ENCODE measurements around the gene GRM7.

The GRM7 gene

DNA sequence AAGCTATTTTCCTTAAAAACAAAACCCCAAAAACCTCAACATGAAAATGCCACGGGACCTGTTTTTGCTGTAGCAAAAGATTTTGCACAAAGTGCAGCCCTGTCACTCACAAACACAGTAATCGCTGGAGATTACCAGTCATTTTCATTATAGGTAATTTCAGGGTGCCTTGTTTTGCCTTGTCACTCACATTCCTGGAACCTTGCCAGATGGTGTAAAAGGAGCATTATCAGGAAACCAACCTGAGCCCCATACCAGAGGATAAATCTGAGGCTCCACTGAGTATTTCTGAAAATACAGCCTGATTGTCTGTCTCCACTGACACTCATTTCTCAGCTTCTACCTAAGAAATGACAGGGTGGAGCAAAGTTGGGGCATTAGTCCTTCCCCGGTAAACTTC lies 849.4 kb downstream of the GRM7 start:
- no peak for DNase-seq (ENCODE audit: low read depth)
- TF ChIP-seq, protein P1, sequence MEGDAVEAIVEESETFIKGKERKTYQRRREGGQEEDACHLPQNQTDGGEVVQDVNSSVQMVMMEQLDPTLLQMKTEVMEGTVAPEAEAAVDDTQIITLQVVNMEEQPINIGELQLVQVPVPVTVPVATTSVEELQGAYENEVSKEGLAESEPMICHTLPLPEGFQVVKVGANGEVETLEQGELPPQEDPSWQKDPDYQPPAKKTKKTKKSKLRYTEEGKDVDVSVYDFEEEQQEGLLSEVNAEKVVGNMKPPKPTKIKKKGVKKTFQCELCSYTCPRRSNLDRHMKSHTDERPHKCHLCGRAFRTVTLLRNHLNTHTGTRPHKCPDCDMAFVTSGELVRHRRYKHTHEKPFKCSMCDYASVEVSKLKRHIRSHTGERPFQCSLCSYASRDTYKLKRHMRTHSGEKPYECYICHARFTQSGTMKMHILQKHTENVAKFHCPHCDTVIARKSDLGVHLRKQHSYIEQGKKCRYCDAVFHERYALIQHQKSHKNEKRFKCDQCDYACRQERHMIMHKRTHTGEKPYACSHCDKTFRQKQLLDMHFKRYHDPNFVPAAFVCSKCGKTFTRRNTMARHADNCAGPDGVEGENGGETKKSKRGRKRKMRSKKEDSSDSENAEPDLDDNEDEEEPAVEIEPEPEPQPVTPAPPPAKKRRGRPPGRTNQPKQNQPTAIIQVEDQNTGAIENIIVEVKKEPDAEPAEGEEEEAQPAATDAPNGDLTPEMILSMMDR (IDR thresholded peaks at IDR 0.05; ENCODE audit: control insufficient read depth, extremely low read depth, insufficient read depth) = no peak
- no peak overlapping the region for H3K4me3 ChIP-seq (ENCODE audit: low read depth, low read length)

DNA sequence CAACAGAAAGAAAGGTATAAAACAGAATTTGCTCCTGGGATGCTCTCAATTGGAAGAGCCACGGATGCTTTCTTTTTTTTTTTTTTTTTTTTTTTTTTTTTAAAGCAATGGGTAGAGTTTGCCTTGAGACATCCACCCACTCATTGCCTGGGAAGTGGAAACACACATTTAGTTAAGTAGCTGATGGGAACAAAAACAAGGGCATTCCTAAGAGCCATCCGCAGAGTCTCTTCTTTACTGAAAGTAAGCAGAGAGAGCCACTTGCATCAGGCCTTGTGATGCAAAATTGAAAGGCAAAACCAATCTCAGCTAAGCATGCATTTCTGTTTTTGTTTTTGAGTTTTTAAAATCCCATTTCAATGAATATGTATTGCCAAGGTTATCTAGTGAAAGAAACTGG lies 852.8 kb downstream of the GRM7 start:
- no peak for DNase-seq (ENCODE audit: low read depth)
- H3K4me3 ChIP-seq (ENCODE audit: low read depth, low read length) = no peak overlapping the region

DNA sequence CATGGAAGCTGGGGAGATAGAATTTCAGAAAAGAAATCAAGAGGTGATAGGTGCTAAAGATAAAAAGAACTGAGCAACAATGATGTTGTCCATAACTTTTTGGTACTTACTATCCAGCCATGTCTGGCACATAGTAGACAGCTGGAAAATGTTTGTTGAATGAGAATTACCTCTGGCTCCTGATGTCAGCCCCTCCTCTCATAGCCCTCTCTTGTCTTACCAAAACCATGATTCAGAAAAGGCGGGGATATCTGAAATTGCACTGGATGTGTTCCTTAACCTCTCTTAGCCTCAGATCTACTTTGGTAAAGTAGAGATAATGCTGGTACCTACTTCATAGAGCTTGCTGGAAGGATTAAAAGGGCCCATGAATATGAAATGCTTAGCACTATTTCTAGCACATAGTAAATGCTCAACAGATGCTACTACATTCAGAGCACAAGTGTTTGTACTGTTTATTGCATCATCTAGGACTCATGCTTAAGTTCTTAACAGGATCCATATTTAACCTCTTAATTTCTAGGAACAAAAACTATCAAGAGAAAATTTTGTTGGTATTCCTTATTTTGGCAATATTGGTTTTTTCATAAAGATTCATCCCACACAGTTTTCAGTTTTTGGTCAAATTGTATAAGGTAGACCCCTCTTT lies 859.9 kb downstream of the GRM7 start:
- TF ChIP-seq, protein P1 (IDR thresholded peaks at IDR 0.05; ENCODE audit: control insufficient read depth, extremely low read depth, insufficient read depth) = no peak
- no peak for DNase-seq (ENCODE audit: low read depth)
- no peak overlapping the region for H3K4me3 ChIP-seq (ENCODE audit: low read depth, low read length)

More for the DNA sequence above, 852.8 kb downstream of the GRM7 start:
- TF ChIP-seq, protein P1 (IDR thresholded peaks at IDR 0.05; ENCODE audit: control insufficient read depth, extremely low read depth, insufficient read depth) = no peak

DNA sequence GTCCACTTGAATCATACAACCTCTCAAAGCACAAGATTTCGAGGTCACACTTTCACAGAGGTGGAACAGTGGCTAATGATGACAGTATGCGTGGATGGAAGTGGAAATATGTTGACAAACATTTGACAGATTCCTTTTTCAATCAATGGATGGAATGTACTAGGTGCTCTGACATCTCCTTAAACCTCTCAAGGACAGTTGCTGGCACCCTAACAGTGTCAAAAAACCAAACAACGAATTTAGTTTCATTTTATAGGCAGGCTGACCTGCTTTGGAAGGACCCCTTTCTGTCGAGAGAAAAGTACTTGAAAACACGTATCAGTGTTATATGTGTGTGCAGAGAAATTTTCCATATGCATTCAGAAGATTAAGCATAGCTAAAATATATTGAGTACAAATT lies 861.0 kb downstream of the GRM7 start:
- DNase-seq (ENCODE audit: low read depth) = no peak
- TF ChIP-seq, protein P1 (IDR thresholded peaks at IDR 0.05; ENCODE audit: control insufficient read depth, extremely low read depth, insufficient read depth) = no peak
- no peak overlapping the region for H3K4me3 ChIP-seq (ENCODE audit: low read depth, low read length)

DNA sequence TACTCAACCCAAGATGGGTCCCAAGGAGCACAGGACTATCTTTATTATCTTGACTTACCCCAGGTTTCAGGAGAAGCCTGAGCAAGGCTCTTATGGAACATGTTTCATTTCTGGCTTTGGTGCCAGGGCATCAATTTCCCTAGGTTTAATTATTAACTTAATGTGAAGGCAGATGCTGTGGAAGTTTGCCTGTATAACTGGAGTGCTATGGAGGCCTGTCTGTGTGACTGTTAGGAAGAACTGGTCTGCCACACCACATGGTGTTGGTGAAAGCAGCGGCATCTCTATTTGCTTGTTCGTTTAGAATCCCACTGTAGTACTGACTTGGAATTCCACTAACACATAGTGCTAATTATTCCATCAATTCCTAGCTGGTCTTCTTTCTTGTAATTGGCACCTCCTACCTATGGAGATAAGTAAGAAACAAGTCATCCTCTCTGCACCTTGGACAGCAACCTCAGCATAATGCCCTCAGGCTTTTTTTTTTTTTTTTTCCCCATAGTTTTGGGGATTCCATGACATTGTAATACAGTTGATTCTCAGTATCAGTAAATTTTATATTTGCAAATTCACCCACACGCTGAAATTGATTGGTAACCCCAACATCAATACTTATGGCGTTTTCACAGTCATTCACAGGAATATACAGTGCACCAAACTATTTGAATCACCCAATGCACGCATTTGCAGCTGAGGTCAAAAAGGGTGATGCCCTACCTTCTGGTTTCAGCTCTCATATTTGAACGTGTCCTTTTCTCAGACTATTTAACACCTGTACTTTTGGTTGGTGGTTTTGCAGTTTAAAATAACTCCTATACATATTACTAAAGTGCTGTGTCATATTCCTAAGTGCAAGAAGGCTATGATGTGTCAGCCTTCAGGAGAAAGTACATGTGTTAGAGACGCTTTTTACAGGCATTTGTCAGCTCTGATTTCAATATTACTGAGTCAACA lies 867.9 kb downstream of the GRM7 start:
- no peak overlapping the region for H3K4me3 ChIP-seq (ENCODE audit: low read depth, low read length)
- TF ChIP-seq, protein P1 (IDR thresholded peaks at IDR 0.05; ENCODE audit: control insufficient read depth, extremely low read depth, insufficient read depth) = no peak
- no peak for DNase-seq (ENCODE audit: low read depth)

DNA sequence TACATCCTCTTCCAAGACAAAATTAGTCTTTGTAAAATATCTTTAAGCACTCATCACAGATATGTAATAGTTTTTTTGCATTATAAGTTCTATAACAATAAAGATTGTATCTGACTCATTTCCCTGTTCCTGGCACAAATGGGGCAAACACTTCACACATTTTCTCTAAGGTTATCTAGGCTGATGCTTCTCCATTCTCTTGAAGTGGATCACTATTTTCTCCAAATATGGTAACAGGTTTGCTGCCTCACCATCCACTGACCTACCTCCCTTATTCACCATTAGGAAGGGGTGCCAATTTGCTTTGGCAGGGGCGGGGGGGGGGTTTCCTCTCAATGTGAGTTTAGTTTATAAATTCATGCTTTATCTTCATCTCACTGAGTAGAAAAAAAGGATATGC lies 873.0 kb downstream of the GRM7 start:
- H3K4me3 ChIP-seq (ENCODE audit: low read depth, low read length) = no peak overlapping the region
- TF ChIP-seq, protein P1 (IDR thresholded peaks at IDR 0.05; ENCODE audit: control insufficient read depth, extremely low read depth, insufficient read depth) = no peak
- no peak for DNase-seq (ENCODE audit: low read depth)
